ENCODE data around the gene ANKS6. TPM values are rescaled to one million over a fixed set of nuclear protein-coding genes. Genes with fewer than 3 reads are reported as not detected.

Gene ANKS6
- total RNA-seq, 1 donor from 2014 or later: 16.0 TPM

DNA sequence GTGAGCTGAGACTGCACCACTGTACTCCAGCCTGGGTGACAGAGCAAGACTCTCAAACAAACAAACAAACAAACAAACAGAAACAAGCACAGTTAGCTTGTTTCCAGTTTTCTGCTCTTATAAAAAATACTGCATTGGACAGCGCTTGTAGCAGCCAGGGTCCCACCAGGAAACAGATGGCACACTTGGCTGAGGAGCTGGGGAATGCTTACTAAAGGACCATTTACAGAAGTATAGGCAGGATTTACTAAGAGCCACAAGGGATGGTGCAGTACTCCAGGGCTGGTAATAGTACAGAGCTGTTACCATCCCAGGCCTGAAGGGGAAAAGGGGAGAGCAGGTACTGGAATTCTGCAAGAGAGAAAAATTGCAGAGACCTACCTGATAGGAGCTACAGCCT lies 5.2 kb upstream of the ANKS6 start:
- Histone ChIP-seq H3K9me3 (ENCODE audit: low read depth) (no peaks in the 10 kb centered on the region), H3K27ac (no peak overlapping the region), H3K36me3 (no peaks in the 10 kb centered on the region), H3K27me3 (peaks cover 17% of the 10 kb centered on the region), H3K4me3 (no peak overlapping the region), H3K79me2 (ENCODE audit: low read depth) (no peaks in the 10 kb centered on the region), H3K9ac (no peak overlapping the region), H3F3A (ENCODE audit: low read depth) (no peaks in the 10 kb centered on the region), H2AFZ (replicated peaks) (no peak overlapping the region), H4K20me1 (ENCODE audit: low read depth) (no peaks in the 10 kb centered on the region), H3K4me2 (no peak overlapping the region), H3K4me1 (no peaks in the 10 kb centered on the region)
- no peak overlapping the region for H3K27ac Mint-ChIP-seq
- no peak for TF ChIP-seq EZH2phosphoT487 (IDR thresholded peaks at IDR 0.05)
- TF ChIP-seq EZH2 (IDR thresholded peaks at IDR 0.05): no peak
- TF ChIP-seq, protein P1, sequence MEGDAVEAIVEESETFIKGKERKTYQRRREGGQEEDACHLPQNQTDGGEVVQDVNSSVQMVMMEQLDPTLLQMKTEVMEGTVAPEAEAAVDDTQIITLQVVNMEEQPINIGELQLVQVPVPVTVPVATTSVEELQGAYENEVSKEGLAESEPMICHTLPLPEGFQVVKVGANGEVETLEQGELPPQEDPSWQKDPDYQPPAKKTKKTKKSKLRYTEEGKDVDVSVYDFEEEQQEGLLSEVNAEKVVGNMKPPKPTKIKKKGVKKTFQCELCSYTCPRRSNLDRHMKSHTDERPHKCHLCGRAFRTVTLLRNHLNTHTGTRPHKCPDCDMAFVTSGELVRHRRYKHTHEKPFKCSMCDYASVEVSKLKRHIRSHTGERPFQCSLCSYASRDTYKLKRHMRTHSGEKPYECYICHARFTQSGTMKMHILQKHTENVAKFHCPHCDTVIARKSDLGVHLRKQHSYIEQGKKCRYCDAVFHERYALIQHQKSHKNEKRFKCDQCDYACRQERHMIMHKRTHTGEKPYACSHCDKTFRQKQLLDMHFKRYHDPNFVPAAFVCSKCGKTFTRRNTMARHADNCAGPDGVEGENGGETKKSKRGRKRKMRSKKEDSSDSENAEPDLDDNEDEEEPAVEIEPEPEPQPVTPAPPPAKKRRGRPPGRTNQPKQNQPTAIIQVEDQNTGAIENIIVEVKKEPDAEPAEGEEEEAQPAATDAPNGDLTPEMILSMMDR (IDR thresholded peaks at IDR 0.05): no peak
- peaks cover 12% of the 10 kb centered on the region for H3K4me1 Mint-ChIP-seq
- peaks cover 9% of the 10 kb centered on the region for H3K36me3 Mint-ChIP-seq
- H3K27me3 Mint-ChIP-seq (ENCODE audit: insufficient read depth, low read depth): peaks cover 10% of the 10 kb centered on the region
- no peak overlapping the region for H3K4me3 Mint-ChIP-seq
- DNase-seq (ENCODE audit: low spot score): no peak
- peaks cover 13% of the 10 kb centered on the region for H3K9me3 Mint-ChIP-seq

DNA sequence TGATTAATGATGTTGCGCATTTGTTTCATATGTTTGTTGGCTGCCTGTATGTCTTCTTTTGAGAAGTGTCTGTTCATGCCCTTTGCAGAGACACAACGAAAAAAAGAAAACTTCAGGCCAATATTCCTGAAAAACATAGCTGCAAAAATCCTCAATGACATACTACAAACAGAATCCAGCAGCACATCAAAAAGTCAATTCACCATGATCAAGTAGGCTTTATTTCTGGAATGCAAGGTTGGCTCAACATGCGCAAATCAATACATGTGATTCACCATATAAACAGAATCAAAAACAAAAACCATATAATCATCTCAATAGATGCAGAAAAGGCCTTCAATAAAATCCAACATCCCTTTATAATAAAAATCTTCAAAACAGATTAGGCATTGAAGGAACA lies 1.9 kb upstream of the ANKS6 start:
- H3K27me3 ChIP-seq: peaks cover 24% of the 10 kb centered on the region
- no peak overlapping the region for H3K4me2 ChIP-seq
- Mint-ChIP-seq H3K9me3 (peaks cover 13% of the 10 kb centered on the region), H3K27me3 (ENCODE audit: insufficient read depth, low read depth) (peaks cover 7% of the 10 kb centered on the region), H3K27ac (no peak overlapping the region), H3K4me1 (peaks cover 26% of the 10 kb centered on the region), H3K4me3 (peak overlapping the region; percentile 46), H3K36me3 (peaks cover 9% of the 10 kb centered on the region)
- no peaks in the 10 kb centered on the region for H3K9me3 ChIP-seq (ENCODE audit: low read depth)
- TF ChIP-seq EZH2phosphoT487 (IDR thresholded peaks at IDR 0.05) (no peak), EZH2 (IDR thresholded peaks at IDR 0.05) (no peak)
- TF ChIP-seq, protein P1 (IDR thresholded peaks at IDR 0.05): no peak
- H3K36me3 ChIP-seq: no peaks in the 10 kb centered on the region
- no peaks in the 10 kb centered on the region for H3F3A ChIP-seq (ENCODE audit: low read depth)
- H3K4me3 ChIP-seq: no peak overlapping the region
- no peak overlapping the region for H3K27ac ChIP-seq
- H3K4me1 ChIP-seq: peaks cover 16% of the 10 kb centered on the region
- no peak overlapping the region for H3K9ac ChIP-seq
- H2AFZ ChIP-seq (replicated peaks): no peak overlapping the region
- DNase-seq (ENCODE audit: low spot score): no peak
- H4K20me1 ChIP-seq (ENCODE audit: low read depth): peaks cover 18% of the 10 kb centered on the region
- peaks cover 20% of the 10 kb centered on the region for H3K79me2 ChIP-seq (ENCODE audit: low read depth)

DNA sequence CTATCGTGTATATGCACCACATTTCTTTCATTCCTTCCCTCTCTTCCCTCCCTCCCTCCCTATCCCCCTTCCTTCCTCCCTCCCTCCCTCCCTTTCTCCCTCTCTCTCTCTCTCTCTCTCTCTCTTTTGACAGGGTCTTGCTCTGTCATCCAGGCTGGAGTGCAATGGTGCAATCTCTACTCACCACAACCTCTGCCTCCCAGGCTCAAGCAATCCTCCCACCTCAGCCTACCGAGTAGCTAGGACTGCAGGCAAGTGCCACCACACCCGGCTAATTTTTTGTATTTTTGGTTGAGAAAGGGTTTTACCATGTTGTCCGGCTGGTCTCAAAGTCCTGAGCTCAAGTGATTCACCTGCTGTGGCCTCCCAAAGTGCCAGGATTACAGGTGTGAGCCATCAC lies 1.1 kb upstream of the ANKS6 start:
- Mint-ChIP-seq H3K27ac (no peak overlapping the region), H3K27me3 (ENCODE audit: insufficient read depth, low read depth) (peaks cover 6% of the 10 kb centered on the region), H3K4me3 (no peak overlapping the region), H3K36me3 (peaks cover 9% of the 10 kb centered on the region), H3K9me3 (peaks cover 13% of the 10 kb centered on the region), H3K4me1 (peaks cover 26% of the 10 kb centered on the region)
- H3K9me3 ChIP-seq (ENCODE audit: low read depth): no peaks in the 10 kb centered on the region
- H3F3A ChIP-seq (ENCODE audit: low read depth): no peaks in the 10 kb centered on the region
- H2AFZ ChIP-seq (replicated peaks): no peak overlapping the region
- H3K27me3 ChIP-seq: peaks cover 24% of the 10 kb centered on the region
- peaks cover 23% of the 10 kb centered on the region for H4K20me1 ChIP-seq (ENCODE audit: low read depth)
- H3K9ac ChIP-seq: no peak overlapping the region
- no peak overlapping the region for H3K4me2 ChIP-seq
- H3K36me3 ChIP-seq: no peaks in the 10 kb centered on the region
- no peak overlapping the region for H3K4me3 ChIP-seq
- H3K79me2 ChIP-seq (ENCODE audit: low read depth): peaks cover 25% of the 10 kb centered on the region
- TF ChIP-seq EZH2phosphoT487 (IDR thresholded peaks at IDR 0.05) (no peak), EZH2 (IDR thresholded peaks at IDR 0.05) (no peak)
- TF ChIP-seq, protein P1 (IDR thresholded peaks at IDR 0.05): no peak
- peaks cover 16% of the 10 kb centered on the region for H3K4me1 ChIP-seq
- no peak for DNase-seq (ENCODE audit: low spot score)
- no peak overlapping the region for H3K27ac ChIP-seq
